ENCODE measurements around the gene GATAD2A. TPM values are rescaled to one million over a fixed set of nuclear protein-coding genes. Genes with fewer than 3 reads are reported as not detected.

Gene GATAD2A
- total and polyA plus RNA-seq, 10 of the 15 experiments (the other 5 are each of a cell fraction or from before 2014, with no cell fraction given): 2.6 to 173 (median 32.0) TPM

DNA sequence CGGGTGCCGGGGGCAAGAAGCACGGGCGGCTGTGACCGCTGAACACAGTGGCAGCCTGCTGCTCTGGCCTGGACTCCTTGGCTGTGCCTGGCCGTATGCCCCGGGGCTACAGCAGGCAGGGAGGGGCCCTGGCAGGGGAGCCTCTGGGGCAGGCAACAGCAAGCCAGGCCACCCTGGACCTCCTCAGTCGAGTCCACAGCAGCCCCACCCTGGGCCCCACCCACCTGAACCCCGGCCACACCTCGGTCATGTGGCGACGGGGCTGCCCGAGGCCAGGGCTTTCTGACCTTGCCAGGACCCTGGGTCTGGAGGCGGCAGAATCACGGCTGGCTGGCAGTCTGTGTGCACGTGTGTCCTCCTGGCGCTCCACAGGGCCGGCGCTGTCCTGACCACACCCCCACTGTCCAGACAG is 141.3 kb downstream of the GATAD2A start:
- BruUV-seq (replicated peaks): no TSS peak
- Histone ChIP-seq H3K27me3 (replicated peaks in 1 of 2; ENCODE audit: control insufficient read depth in 2 of 2, insufficient read depth in 2 of 2, low read length in 1 of 2) (no peaks in the 10 kb centered on the region), H3K79me2 (ENCODE audit: control insufficient read depth, insufficient read depth, low read length) (no peaks in the 10 kb centered on the region), H3K36me3 (ENCODE audit: control insufficient read depth in 2 of 2, insufficient read depth in 2 of 2, low read length in 1 of 2) (no peaks in the 10 kb centered on the region), H3K4me1 (ENCODE audit: control insufficient read depth, insufficient read depth, low read length) (no peaks in the 10 kb centered on the region), H3K4me2 (ENCODE audit: control insufficient read depth, insufficient read depth) (no peak overlapping the region), H2AFZ (ENCODE audit: control insufficient read depth, low read depth, low read length) (no peak overlapping the region), H4K20me1 (ENCODE audit: control insufficient read depth, insufficient read depth) (no peaks in the 10 kb centered on the region), H3K9me3 (replicated peaks; ENCODE audit: control insufficient read depth, insufficient read depth, low read length) (no peaks in the 10 kb centered on the region), H3K27ac (ENCODE audit: control insufficient read depth, insufficient read depth) (no peak overlapping the region), H3K4me3 (no peak overlapping the region), H3K9ac (ENCODE audit: control insufficient read depth, insufficient read depth, low read length) (no peak overlapping the region)
- POLR2A ChIA-PET: interaction anchor here (0.6 kb wide), 1 partner anchor 16 kb away, joined by 4 read pairs; no protein-coding TSS in a partner anchor
- DNase-seq (ENCODE audit: low read depth, low spot score): no peak
- WGBS (ENCODE audit: insufficient coverage, insufficient replicate concordance, low lambda C conversion rate, missing lambda C conversion rate): 50% methylated on average over 19 of the region's 19 CpGs
- SMC1A ChIA-PET (ENCODE audit: uncharacterized antibody, unreplicated experiment): interaction anchor here (1.2 kb wide), 1 partner anchor 14 kb away, joined by 3 read pairs; no protein-coding TSS in a partner anchor
- in situ Hi-C loops (cut with MboI): loop anchor here (25.0 kb wide), 4 partner anchors 866 to 1491 kb away; partner anchors contain the start of genes ZNF66 and ZNF737
- intact Hi-C loops (cut with micrococcal nuclease; ENCODE audit: unreplicated experiment): no loop called here
- no peak for ATAC-seq
- CTCF ChIA-PET: interaction anchor here (0.8 to 1.0 kb wide), 2 partner anchors 15 to 102 kb away, joined by 3 to 4 read pairs; no protein-coding TSS in a partner anchor
- RAD21 ChIA-PET (ENCODE audit: unreplicated experiment): interaction anchor here (1.4 kb wide), 1 partner anchor 15 kb away, joined by 3 read pairs; no protein-coding TSS in a partner anchor
- no peak for FAIRE-seq
- TF ChIP-seq ATF7 (IDR thresholded peaks at IDR 0.05; ENCODE audit: low read depth) (no peak), DPF2 (IDR thresholded peaks at IDR 0.05) (no peak), HDAC2 (IDR thresholded peaks at IDR 0.05) (no peak), NRF1 (conservative IDR thresholded peaks at IDR 0.05; ENCODE audit: low read depth, low read length) (no peak), RBBP5 (conservative IDR thresholded peaks at IDR 0.05) (no peak), TCF3 (IDR thresholded peaks at IDR 0.05; ENCODE audit: borderline replicate concordance, insufficient read depth, low read depth, low read length) (no peak), NFIC (IDR thresholded peaks at IDR 0.05; ENCODE audit: low read depth, low read length) (no peak), MYB (IDR thresholded peaks at IDR 0.05; ENCODE audit: borderline replicate concordance, low read depth, low read length) (no peak)
- TF ChIP-seq, protein P1, sequence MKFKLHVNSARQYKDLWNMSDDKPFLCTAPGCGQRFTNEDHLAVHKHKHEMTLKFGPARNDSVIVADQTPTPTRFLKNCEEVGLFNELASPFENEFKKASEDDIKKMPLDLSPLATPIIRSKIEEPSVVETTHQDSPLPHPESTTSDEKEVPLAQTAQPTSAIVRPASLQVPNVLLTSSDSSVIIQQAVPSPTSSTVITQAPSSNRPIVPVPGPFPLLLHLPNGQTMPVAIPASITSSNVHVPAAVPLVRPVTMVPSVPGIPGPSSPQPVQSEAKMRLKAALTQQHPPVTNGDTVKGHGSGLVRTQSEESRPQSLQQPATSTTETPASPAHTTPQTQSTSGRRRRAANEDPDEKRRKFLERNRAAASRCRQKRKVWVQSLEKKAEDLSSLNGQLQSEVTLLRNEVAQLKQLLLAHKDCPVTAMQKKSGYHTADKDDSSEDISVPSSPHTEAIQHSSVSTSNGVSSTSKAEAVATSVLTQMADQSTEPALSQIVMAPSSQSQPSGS (IDR thresholded peaks at IDR 0.05; ENCODE audit: low read length): no peak
- TF ChIP-seq, protein P2, sequence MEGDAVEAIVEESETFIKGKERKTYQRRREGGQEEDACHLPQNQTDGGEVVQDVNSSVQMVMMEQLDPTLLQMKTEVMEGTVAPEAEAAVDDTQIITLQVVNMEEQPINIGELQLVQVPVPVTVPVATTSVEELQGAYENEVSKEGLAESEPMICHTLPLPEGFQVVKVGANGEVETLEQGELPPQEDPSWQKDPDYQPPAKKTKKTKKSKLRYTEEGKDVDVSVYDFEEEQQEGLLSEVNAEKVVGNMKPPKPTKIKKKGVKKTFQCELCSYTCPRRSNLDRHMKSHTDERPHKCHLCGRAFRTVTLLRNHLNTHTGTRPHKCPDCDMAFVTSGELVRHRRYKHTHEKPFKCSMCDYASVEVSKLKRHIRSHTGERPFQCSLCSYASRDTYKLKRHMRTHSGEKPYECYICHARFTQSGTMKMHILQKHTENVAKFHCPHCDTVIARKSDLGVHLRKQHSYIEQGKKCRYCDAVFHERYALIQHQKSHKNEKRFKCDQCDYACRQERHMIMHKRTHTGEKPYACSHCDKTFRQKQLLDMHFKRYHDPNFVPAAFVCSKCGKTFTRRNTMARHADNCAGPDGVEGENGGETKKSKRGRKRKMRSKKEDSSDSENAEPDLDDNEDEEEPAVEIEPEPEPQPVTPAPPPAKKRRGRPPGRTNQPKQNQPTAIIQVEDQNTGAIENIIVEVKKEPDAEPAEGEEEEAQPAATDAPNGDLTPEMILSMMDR (IDR thresholded peaks at IDR 0.05 in 2 of 3, conservative IDR thresholded peaks at IDR 0.05 in 1 of 3; ENCODE audit: control insufficient read depth in 2 of 3, extremely low read depth in 1 of 3, insufficient read depth in 1 of 3, low read depth in 3 of 3, low read length in 3 of 3): no peak

Measured in GM12878 (cell line).